Non-pigmented ciliary epithelial cell (primary cell): ENCODE results near the gene ROM1.
"Not testable (repeated sequence)": the region's sequence is repeated elsewhere in the genome, so short reads cannot be mapped to it uniquely, and the experiment has no call there.

Experiments
- DNase-seq: peaks from one replicate; pipeline ENCODE4 v3.0.0-alpha.2; 2010; ENCODE audit warnings: low read depth

ROM1 gene

GRCh38 chr11:62610403-62610802, 2.7 kb upstream of the ROM1 start:
- no peak for DNase-seq

GRCh38 chr11:62610814-62611704, 2.0 kb upstream of the ROM1 start:
- no peak for DNase-seq

- no peak for DNase-seq
Measured at GRCh38 chr11:62611705-62612365, 1.2 kb upstream of the ROM1 start.

- no peak for DNase-seq
Measured at GRCh38 chr11:62613291-62613778, 278 bp downstream of the ROM1 start.

- DNase-seq, result no peak
Measured at GRCh38 chr11:62614275-62614674, 1.2 kb downstream of the ROM1 start.

- no peak for DNase-seq
Measured at GRCh38 chr11:62615521-62615920, 2.5 kb downstream of the ROM1 start.

GRCh38 chr11:62616957-62617356, 3.9 kb downstream of the ROM1 start:
- not testable (repeated sequence) for DNase-seq

- DNase-seq, result no peak
Measured at GRCh38 chr11:62621027-62621566, 8.0 kb downstream of the ROM1 start.

GRCh38 chr11:62621567-62622470, 8.8 kb downstream of the ROM1 start, which contains the start of gene B3GAT3:
Gene B3GAT3, minus strand, starts transcription at chr11:62621986. Its CDS starts 39 bp downstream, at chr11:62621947.
- peak; percentile 88 for DNase-seq

- DNase-seq, result no peak
Measured at GRCh38 chr11:62622476-62623089, 9.5 kb downstream of the ROM1 start.

- DNase-seq, result no peak
Measured at GRCh38 chr11:62627713-62628112, 14.7 kb downstream of the ROM1 start.

GRCh38 chr11:62632492-62632891, 19.4 kb downstream of the ROM1 start:
- no peak for DNase-seq

GRCh38 chr11:62644220-62644619, 31.2 kb downstream of the ROM1 start:
- no peak for DNase-seq

- DNase-seq, result no peak
Measured at GRCh38 chr11:62645671-62645945, 32.6 kb downstream of the ROM1 start.

GRCh38 chr11:62645946-62646824, 33.1 kb downstream of the ROM1 start, which contains the start of gene GANAB:
Gene GANAB, minus strand, starts transcription at chr11:62646613. Its CDS starts 14 bp downstream, at chr11:62646599.
- peak; percentile 86 for DNase-seq

- no peak for DNase-seq
Measured at GRCh38 chr11:62646825-62647608, 34.0 kb downstream of the ROM1 start.

GRCh38 chr11:62647609-62648005, 34.5 kb downstream of the ROM1 start:
- no peak for DNase-seq

- no peak for DNase-seq
Measured at GRCh38 chr11:62648185-62648966, 35.3 kb downstream of the ROM1 start.

- no peak for DNase-seq
Measured at GRCh38 chr11:62648967-62649364, 35.9 kb downstream of the ROM1 start.
